Liver (tissue), 3 donors: ENCODE results near the gene CD300C.

Experiments
- ATF3 ChIP-seq: IDR thresholded peaks from 2 replicates; pipeline ENCODE4 v1.6.1; 2016; ENCODE audit warnings: antibody characterized with exemption
- EGR1 ChIP-seq, 2 donors: IDR thresholded peaks; 2 replicates each; pipeline ENCODE4 v1.6.1; 2016 to 2018; ENCODE audit warnings: antibody characterized with exemption in 2 of 2, low read depth in 2 of 2
- GABPA ChIP-seq, 2 donors: IDR thresholded peaks in 1 of 2; conservative IDR thresholded peaks in 1 of 2; 2 replicates each; pipeline ENCODE4 v1.6.1; 2016; ENCODE audit warnings: antibody characterized with exemption in 2 of 2, mild to moderate bottlenecking in 1 of 2, moderate library complexity in 1 of 2
- JUND ChIP-seq, 2 donors: IDR thresholded peaks; 2 replicates each; pipeline ENCODE4 v1.6.1; 2016; ENCODE audit warnings: antibody characterized with exemption in 2 of 2
- MAX ChIP-seq: IDR thresholded peaks from 2 replicates; pipeline ENCODE4 v1.6.1; 2016; ENCODE audit warnings: antibody characterized with exemption
- RAD21 ChIP-seq, 2 donors: IDR thresholded peaks; 2 replicates each; pipeline ENCODE4 v1.6.1; 2016; ENCODE audit warnings: antibody characterized with exemption in 2 of 2, mild to moderate bottlenecking in 2 of 2
- RXRA ChIP-seq, 2 donors: IDR thresholded peaks; 2 replicates each; pipeline ENCODE4 v1.6.1; 2017 to 2018; ENCODE audit warnings: antibody characterized with exemption in 2 of 2, mild to moderate bottlenecking in 1 of 2
- SP1 ChIP-seq: IDR thresholded peaks from 2 replicates; pipeline ENCODE4 v1.6.1; 2018; ENCODE audit warnings: antibody characterized with exemption, mild to moderate bottlenecking
- TAF1 ChIP-seq: conservative IDR thresholded peaks from 2 replicates; pipeline ENCODE4 v1.6.1; 2016; ENCODE audit warnings: antibody characterized with exemption, mild to moderate bottlenecking
- YY1 ChIP-seq: IDR thresholded peaks from 2 replicates; pipeline ENCODE4 v1.6.1; 2016; ENCODE audit warnings: antibody characterized with exemption, mild to moderate bottlenecking
- TF ChIP-seq, protein P1 (sequence below): fragments of 150-350 bp; IDR thresholded peaks from 2 replicates; pipeline ENCODE4 v1.5.1; 2017; ENCODE audit warnings: improper control_type of control experiment, low read depth, low read length; ENCODE audit not compliant: missing input control
- TF ChIP-seq, protein P2 (sequence below): IDR thresholded peaks from 2 replicates; pipeline ENCODE4 v1.6.1; 2016; ENCODE audit warnings: antibody characterized with exemption, mild to moderate bottlenecking
- donor health status: healthy.
- donor health status: healthy.

GRCh38 chr17:74554909-74555308 lies 9.0 kb upstream of the CD300C start:
- no peak for TF ChIP-seq GABPA (IDR thresholded peaks at IDR 0.05 in 1 of 2, conservative IDR thresholded peaks at IDR 0.05 in 1 of 2)
- no peak for TF ChIP-seq RAD21 (IDR thresholded peaks at IDR 0.05)
- TF ChIP-seq, protein P1, sequence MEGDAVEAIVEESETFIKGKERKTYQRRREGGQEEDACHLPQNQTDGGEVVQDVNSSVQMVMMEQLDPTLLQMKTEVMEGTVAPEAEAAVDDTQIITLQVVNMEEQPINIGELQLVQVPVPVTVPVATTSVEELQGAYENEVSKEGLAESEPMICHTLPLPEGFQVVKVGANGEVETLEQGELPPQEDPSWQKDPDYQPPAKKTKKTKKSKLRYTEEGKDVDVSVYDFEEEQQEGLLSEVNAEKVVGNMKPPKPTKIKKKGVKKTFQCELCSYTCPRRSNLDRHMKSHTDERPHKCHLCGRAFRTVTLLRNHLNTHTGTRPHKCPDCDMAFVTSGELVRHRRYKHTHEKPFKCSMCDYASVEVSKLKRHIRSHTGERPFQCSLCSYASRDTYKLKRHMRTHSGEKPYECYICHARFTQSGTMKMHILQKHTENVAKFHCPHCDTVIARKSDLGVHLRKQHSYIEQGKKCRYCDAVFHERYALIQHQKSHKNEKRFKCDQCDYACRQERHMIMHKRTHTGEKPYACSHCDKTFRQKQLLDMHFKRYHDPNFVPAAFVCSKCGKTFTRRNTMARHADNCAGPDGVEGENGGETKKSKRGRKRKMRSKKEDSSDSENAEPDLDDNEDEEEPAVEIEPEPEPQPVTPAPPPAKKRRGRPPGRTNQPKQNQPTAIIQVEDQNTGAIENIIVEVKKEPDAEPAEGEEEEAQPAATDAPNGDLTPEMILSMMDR: no peak
- no peak for TF ChIP-seq TAF1
- TF ChIP-seq YY1: no peak
- TF ChIP-seq RXRA (IDR thresholded peaks at IDR 0.05): no peak
- TF ChIP-seq, protein P2, sequence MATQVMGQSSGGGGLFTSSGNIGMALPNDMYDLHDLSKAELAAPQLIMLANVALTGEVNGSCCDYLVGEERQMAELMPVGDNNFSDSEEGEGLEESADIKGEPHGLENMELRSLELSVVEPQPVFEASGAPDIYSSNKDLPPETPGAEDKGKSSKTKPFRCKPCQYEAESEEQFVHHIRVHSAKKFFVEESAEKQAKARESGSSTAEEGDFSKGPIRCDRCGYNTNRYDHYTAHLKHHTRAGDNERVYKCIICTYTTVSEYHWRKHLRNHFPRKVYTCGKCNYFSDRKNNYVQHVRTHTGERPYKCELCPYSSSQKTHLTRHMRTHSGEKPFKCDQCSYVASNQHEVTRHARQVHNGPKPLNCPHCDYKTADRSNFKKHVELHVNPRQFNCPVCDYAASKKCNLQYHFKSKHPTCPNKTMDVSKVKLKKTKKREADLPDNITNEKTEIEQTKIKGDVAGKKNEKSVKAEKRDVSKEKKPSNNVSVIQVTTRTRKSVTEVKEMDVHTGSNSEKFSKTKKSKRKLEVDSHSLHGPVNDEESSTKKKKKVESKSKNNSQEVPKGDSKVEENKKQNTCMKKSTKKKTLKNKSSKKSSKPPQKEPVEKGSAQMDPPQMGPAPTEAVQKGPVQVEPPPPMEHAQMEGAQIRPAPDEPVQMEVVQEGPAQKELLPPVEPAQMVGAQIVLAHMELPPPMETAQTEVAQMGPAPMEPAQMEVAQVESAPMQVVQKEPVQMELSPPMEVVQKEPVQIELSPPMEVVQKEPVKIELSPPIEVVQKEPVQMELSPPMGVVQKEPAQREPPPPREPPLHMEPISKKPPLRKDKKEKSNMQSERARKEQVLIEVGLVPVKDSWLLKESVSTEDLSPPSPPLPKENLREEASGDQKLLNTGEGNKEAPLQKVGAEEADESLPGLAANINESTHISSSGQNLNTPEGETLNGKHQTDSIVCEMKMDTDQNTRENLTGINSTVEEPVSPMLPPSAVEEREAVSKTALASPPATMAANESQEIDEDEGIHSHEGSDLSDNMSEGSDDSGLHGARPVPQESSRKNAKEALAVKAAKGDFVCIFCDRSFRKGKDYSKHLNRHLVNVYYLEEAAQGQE: no peak
- TF ChIP-seq ATF3: no peak
- no peak for TF ChIP-seq SP1
- no peak for TF ChIP-seq MAX
- no peak for TF ChIP-seq JUND (IDR thresholded peaks at IDR 0.05)
- no peak for TF ChIP-seq EGR1 (IDR thresholded peaks at IDR 0.05; ENCODE audit: low read depth in 2 of 2)
